HG02571 (cell line): ENCODE results near the gene SLC39A11.
"Not testable (repeated sequence)": the region's sequence is repeated elsewhere in the genome, so short reads cannot be mapped to it uniquely, and the experiment has no call there.

ENCODE experiments used
- ATAC-seq: cut with Tn5 transposase; IDR thresholded peaks from one replicate; pipeline ENCODE4 v1.9.1; 2021; ENCODE audit warnings: mild to moderate bottlenecking, moderate library complexity; ENCODE audit not compliant: unreplicated experiment

SLC39A11 gene

DNA sequence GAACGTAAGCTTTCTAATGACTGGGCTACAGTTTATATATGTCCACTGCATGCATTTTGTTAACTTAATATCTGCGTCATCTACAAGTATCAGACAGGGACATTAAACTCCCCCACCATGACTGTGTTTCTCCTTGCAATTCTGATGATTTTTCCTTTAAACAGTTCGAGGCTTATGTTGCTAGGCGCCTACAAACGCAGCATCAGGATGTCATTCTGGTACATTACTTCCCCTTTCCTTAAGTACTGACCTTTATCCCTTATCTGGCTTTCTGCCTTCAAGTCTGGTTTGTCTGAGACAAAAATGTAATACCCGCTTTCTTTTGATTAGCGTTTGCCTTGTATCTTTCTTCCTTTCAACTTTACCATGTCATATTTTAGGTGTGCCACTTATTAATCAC is 362.4 kb downstream of the SLC39A11 start:
- ATAC-seq = no peak

DNA sequence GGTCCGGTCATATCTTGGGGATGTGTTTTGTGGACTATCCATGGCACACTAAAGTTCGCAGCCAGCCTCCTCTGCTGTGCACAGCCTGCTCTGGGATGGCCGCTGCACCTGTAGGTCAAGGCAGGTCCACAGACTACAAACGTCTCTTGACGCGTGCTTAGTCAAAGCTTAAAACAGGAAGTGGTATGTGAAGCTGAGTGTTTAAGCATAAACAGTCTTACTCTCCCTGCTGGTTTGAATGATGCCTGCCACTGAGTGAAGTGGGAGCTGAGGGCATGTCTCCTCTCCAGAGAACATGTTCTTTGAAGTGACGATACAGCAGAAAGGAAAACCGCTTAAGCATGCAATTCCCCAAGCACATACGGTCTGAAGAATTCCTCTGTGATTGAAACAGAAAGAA is 365.6 kb downstream of the SLC39A11 start:
- ATAC-seq = peak; percentile 87

DNA sequence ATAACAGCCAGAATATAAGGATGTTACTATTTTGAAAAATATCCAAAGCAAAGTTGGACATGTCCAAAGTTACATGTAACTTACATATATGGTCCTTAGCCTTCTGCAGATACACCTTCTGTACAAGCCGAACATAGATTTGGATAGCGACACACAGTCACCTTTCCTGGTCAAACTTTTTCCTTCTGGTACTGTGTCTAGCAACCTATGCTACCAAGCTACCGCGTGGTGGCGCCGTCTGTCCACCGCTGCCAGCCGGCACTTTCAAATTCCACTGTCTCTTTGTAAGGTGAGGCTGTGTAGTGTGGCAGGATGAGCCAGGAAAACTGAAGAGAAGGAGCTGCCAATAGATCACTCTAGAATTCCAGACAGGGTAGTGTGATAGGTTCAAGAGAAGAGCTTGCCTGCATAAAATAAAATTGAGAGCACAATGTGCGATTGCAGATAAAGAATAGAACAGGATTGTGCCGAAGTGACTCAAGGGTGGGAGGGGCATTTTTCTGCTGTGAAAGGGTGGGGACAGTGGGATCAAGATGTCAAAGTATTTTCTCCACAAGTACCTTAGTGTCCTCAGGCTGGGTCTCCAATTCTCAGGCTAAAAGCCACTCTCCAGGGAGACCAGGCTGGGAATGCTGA is 366.9 kb downstream of the SLC39A11 start:
- ATAC-seq = no peak

DNA sequence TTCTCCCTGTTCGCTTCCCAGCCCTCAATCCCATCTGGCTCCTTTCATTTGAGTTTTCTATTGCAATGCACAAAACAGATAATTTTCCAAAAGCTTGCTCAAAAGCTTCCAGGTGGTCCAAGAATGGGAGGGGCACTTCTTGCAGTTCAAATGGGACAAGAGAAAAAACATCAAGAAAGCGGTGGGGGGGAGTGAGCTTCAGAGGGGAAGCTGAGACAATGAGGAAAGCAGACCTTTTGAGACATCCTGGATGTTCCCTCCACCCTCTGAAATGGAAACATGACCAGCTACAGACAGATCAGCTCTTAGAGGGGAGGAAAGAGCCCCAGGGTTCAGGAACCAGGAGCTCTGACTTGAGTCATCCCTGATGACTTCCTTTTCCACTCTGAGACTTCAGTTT is 368.2 kb downstream of the SLC39A11 start:
- no peak for ATAC-seq

DNA sequence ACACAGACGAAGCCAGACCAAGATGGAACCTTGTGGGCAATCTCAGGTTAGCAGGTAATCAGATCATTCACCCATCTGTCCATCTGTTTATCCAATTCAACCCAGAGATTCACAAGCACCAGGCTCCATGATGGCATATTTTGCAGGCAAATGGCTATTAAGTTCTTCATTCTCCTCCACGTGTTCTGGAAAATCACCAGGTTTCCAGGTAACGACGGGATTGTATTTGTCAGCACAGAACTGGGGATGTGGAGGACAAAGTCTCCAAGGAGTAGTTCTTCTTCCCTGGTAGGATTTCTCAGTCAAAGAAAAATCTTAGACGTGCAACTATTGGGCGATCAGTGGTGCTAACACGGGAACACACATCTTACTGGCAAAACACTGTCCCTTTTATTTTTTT is 368.8 kb downstream of the SLC39A11 start:
- no peak for ATAC-seq

DNA sequence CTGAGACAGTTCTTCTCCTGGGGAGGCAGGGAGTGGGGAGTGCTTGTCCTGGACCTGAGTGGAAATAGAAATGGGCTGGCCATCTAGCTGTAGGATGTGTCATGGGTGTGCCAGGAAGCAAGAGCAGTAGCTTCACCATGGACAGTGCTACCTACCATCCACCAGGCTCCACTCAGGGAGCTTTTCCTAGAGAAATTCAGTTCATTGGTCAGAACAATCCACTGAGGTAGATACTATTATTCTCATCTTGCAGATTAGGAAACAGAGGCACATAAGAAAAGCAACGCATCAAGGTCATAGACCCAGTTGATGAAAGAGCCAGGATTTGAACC is 372.0 kb downstream of the SLC39A11 start:
- ATAC-seq = no peak

DNA sequence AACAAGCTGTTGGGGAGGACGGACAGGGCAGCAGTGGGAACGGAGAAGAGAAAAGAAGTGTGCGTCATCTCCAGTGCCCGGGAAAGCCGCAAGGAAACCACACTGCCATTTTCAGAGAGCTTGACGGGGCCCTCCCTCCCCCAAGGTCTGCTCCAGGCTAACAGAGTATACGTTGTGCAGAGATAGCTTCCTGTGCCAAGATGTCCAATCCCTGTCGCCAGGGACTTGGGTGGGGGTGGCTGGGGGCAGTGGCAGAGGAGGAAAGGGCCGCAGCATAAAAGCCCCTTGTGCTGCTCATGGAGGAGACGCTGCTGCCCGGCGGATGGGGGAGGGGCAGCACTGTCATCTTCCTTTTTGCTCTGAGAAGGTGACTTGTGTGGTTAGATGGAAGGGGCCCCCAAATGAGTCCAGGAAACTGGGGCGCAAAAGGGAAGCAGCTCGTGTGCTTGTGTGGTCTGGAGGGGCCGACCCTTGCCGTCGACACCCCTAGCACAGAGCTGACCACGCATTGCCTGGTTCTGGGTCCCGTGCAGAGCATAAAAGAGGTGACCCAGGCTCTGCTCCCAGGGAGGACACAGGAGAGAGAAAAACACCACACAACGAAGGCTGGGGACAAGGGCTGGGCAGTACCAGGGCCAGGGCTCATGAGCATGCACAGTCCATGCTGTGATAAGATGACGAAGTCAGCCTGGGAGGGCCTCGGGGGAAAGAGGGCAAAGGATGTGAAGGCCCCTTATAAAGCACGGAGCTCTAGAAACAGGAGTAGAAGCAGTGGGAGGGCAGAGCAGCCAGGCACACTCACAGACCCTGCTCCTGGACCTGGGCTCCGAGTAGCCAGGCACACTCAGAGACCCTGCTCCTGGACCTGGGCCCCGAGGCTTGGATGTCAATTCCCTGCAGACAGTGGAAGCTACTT is 372.7 kb downstream of the SLC39A11 start:
- ATAC-seq = no peak

DNA sequence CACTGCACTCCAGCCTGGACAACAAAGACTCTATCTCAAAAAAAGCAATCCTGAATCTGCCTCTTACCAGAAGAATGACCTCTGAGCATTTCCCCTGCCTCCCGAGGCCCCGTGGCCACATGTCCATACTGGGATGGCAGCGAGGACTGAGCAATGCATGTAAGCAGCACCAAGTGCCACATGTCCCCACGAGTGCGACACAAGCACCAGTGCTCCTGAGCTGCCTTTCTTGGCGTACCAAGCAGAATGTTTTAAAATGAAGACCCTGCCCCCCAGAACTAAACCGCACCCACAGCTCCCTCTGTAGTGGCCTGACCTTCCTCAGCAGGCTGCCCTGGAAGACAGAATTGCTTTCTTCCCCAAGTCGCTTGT is 373.3 kb downstream of the SLC39A11 start:
- no peak for ATAC-seq

DNA sequence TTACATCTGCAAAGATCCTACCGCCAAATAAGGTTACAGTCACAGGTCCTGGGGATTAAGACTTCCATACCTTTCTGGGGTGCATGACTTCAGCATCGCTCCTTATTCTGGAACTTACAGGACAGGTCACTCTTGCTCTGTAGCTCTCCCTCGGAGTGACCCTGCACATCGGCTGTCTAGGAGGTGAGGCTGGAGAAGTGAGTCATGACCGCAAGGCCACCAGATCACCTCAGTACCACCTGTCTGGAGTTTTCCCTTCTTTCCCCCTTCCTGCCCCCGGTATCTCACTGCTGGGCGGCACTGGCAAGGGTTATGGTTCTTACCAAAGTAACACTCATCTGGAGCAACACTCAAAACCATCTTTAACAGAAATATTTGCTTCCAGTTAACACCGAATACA is 374.8 kb downstream of the SLC39A11 start:
- no peak for ATAC-seq

DNA sequence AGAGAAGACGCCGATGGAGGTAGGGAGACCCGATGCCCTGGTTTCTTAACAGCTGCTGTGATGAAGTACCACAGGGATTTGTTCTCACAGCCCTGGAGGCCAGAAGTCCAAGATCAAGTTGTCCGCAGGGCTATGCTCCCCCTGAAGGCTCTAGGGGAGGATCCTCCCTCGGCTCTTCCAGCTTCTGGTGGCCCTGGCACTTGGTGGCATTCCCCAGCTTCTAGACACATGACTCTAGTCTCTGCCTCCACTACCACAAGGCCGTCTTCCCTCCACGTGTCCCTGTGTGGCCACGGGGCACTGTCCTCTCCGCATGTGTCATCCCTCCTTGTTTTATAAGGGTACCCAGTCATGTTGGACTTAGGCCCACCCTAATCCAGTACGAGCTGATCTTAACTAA is 375.2 kb downstream of the SLC39A11 start:
- ATAC-seq = no peak

DNA sequence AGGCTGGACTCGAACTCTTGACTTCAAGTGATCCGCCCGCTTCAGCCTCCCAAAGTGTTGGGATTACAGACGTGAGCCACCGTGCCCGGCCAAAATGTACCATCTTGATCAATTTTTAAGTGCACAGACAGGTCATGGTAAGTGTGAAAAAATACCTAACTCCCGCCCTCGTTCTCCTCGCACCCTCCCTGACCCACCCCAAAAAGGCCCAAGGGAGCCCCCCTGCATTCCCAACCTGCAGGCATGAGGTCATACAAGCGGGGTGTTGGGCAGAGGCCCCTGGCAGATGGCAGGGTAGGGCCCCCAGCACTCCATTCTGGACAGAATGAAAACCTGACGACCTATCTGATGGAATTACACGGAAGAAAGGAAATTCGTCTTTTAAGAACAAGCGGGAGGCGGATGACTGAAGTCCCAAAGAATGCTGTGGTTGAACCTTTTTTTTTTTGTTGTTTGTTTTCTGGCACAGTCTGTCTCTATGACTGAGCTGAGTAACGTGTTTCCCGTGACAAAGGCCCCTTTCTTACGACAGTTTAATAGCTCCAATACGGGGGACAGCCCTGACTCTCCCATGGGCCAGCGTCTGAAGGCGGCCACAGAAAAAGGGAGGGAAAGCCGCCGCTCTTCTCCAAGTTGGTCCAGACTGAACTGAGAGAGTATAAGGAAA is 376.4 kb downstream of the SLC39A11 start:
- ATAC-seq = no peak

DNA sequence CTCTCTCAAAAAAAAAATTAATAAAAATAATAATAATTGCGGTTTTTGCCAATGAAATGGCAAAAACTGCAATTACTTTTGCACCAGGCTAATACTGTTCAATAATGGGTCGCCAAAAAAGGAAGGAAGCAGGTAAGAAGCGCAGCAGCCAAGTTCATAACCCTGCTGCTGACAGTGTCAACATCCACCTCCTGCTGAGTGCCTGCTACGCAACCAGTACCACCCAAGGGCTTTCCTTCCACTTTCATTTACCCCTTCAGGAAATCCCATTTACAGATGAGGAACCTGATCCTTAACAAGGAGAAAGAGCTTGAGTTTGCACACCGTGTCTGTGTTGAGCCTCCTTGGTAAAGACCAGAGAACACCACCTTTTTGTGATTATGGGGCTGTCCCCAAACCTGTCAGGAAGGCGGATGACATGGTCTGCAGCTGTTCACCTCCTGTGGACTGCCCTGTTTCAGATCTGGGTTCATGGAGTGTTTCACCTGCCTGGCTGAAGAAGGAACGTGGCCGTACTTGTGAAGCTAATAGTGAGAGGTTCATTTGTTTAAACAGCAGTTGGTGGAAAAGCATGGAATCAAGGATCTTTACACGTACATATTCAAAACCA is 378.0 kb downstream of the SLC39A11 start:
- no peak for ATAC-seq

DNA sequence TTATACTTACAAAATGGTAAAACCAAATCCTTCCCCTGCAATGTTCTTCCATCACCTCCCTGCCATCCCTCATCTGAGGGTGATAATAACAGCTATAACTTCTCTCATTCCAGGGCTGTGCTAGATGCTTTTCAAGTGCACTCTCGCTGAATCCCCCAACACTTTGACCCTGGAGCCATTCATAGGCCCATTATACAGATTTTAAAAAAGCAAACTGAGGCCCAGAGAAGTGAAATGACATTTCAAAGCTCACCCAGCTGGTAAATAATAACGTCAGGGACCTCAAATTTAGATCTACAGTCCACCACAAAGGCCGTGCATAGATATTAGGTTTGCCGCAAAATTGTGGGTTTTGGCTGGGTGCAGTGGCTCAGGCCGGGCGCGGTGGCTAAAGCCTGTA is 378.8 kb downstream of the SLC39A11 start:
- ATAC-seq = no peak

DNA sequence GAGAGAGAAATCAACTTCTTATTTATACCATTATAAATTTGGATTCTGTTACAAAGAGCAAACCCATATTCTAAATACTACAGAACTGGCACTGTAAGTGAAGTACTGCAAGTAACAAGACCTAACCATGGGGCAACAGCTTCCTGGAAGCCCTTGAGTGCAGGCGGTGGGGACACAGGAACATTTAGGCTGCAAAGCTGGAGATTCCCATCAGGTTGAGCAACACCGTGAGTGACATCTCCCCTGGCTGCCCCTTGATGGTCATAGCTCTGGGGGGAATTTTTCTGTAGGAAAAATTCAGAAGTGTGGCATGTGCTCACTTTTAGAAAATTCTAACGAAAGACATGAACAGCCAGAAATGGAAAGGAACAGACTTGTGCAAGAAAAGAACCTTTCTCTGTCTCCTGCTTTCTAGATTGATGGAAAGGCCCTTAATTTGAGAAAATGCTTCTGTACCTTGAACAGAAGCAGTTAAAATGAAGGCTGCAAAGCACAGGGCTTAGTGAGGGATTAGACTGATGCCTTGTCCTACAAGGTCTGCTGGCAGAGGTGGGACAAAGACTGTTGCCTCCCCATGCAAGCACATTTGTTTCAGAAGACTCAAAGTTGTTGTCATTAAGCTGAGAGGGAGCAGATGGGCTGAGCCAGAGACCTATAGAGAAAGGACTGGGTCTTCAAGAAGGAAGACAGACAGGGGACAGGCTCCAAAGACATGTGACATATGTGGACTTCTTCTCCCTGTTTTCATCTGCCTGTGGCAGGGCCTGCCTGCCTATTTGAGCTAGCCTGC is 380.8 kb downstream of the SLC39A11 start:
- no peak for ATAC-seq

DNA sequence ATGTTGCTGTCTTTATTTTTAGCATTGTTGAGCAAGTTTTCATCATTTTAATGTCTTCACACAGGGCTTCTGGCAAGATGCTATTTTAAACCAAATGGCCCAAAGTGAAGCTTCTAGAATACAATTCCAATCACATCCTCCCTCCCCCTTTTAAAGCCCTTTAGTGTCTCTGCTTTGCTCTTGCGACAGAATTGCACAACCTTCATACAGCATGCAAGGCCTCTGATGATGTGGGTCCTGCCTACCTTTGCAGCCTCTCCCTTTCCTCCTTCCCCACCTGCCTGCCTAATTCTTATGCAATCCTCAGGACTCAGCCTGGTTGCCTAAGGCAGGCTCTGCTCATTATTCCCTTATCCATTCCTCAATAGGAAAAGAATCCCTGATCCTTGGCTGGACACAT is 381.7 kb downstream of the SLC39A11 start:
- ATAC-seq = no peak

DNA sequence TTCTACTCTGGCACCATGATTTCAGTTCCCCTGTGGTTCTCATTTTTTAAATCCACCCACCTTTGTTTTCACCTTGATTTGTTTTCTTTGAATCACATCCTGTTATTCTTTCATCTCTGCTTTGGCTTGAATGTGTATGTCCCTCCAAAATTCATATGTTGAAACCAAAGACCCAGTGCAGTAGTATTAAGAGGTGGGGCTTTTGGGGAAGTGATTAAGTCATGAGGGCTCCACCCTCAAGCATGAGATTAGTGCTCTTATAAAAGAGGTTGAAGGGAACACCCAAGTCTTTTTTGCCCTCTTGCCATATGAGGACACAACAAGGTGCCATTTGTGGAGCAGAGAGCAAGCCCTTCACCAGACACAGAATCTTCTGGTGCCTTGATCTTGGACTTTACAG is 382.3 kb downstream of the SLC39A11 start:
- no peak for ATAC-seq

DNA sequence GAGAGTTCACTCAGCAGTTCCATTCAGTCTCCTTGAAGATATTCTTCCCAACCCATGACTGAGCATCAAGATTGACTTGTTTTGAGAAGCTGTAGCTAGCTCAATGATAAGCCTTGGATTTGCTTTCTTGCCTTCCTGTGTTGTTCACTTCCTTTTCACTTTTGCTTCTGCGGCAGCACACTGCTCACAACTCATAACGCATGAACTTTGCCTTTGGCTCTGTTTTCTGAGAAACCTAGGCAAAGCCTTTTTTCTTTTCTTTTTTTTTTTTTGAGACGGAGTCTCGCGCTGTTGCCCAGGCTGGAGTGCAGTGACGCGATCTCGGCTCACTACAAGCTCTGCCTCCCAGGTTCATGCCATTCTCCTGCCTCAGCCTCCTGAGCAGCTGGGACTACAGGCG is 383.8 kb downstream of the SLC39A11 start:
- ATAC-seq = not testable (repeated sequence)

DNA sequence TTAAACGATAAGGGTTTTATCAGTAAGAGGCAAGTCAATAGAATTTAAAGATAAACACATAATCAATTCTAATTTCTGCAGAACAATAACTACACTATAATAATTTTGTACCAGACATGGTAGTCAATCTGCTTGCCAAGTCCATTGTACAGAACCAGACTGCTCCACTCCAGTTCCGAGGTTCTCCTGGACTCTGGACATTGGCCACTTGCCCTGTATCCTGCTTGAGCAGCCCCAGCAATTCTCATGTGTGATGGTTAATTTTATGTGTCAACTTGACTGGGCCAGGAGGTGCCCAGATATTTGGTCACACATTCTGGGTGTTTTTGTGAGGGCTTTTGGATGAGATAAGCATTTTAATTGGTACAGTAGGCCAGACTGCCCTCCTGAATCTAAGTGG is 384.6 kb downstream of the SLC39A11 start:
- ATAC-seq = no peak

DNA sequence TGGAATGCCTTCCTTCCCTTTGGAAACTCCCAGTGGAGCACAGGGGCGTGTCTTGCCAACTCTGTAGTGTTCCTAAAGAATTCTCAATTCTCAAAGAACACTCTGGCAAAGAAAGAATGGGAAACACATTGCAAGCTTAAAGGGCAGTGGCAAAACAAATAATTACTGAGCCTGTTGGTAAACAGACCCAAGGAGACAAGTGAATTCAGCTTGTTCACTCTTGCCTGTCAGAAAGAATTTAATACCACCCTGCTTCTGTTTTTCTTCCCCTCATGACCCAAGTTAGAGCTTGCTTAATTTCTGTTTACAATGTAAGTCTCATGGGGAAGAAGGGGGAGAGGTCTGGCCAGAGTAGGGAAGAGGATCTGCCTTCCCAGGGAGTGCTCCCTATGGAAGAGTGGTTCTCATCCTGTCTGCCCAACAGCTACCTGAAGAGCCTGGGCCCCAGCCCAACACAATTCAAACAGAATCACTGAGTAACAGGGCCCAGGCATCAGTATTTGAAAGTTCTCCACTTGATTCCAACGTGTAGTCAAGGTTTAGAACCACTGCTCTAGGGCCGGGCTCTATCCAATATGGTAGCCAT is 386.0 kb downstream of the SLC39A11 start:
- ATAC-seq = no peak

DNA sequence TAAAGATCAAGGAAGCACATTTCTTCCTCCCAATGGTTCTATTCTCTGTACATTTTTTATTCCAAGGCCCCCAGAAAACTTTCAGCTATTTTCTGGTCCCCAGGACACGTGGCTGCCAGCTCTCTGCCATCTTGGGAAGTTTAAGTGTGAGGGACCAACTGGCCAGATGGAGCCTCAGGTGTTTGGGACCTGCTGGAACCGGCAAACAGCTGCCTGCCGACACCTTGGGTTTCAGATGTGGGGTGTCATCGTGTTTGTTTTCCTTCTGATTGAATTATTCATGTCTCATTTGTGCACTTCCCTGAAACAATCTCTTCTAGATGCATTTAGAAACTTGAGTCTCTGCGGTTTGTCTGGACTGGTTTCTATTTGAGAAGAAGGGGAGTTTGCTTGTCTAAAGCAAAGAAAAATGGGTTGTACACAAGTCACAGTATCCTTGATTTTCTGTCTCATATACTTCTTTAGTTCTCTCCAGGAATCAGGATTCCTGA is 386.5 kb downstream of the SLC39A11 start:
- ATAC-seq = no peak
